GM10266 (cell line): ENCODE data around the gene UPF1.

ENCODE experiments used
- DNase-seq: peaks from one replicate; pipeline ENCODE4 v3.0.0; 2012; ENCODE audit errors: extremely low spot score
- TF ChIP-seq, protein P1 (sequence below): IDR thresholded peaks from 2 replicates; pipeline ENCODE4 v1.5.1; 2012; ENCODE audit warnings: mild to moderate bottlenecking, low read depth; ENCODE audit not compliant: control insufficient read depth, insufficient read depth; ENCODE audit errors: missing control alignments

Gene UPF1

GRCh38 chr19:18904334-18905057, 72.7 kb downstream of the UPF1 start:
- DNase-seq = no peak
- TF ChIP-seq, protein P1, sequence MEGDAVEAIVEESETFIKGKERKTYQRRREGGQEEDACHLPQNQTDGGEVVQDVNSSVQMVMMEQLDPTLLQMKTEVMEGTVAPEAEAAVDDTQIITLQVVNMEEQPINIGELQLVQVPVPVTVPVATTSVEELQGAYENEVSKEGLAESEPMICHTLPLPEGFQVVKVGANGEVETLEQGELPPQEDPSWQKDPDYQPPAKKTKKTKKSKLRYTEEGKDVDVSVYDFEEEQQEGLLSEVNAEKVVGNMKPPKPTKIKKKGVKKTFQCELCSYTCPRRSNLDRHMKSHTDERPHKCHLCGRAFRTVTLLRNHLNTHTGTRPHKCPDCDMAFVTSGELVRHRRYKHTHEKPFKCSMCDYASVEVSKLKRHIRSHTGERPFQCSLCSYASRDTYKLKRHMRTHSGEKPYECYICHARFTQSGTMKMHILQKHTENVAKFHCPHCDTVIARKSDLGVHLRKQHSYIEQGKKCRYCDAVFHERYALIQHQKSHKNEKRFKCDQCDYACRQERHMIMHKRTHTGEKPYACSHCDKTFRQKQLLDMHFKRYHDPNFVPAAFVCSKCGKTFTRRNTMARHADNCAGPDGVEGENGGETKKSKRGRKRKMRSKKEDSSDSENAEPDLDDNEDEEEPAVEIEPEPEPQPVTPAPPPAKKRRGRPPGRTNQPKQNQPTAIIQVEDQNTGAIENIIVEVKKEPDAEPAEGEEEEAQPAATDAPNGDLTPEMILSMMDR = no peak

- TF ChIP-seq, protein P1 = no peak
- no peak for DNase-seq
These were observed 73.3 kb downstream of the UPF1 start for GRCh38 chr19:18905058-18905456.

- no peak for DNase-seq
- TF ChIP-seq, protein P1 = no peak
These were observed 73.9 kb downstream of the UPF1 start for GRCh38 chr19:18905513-18906236.

DNA sequence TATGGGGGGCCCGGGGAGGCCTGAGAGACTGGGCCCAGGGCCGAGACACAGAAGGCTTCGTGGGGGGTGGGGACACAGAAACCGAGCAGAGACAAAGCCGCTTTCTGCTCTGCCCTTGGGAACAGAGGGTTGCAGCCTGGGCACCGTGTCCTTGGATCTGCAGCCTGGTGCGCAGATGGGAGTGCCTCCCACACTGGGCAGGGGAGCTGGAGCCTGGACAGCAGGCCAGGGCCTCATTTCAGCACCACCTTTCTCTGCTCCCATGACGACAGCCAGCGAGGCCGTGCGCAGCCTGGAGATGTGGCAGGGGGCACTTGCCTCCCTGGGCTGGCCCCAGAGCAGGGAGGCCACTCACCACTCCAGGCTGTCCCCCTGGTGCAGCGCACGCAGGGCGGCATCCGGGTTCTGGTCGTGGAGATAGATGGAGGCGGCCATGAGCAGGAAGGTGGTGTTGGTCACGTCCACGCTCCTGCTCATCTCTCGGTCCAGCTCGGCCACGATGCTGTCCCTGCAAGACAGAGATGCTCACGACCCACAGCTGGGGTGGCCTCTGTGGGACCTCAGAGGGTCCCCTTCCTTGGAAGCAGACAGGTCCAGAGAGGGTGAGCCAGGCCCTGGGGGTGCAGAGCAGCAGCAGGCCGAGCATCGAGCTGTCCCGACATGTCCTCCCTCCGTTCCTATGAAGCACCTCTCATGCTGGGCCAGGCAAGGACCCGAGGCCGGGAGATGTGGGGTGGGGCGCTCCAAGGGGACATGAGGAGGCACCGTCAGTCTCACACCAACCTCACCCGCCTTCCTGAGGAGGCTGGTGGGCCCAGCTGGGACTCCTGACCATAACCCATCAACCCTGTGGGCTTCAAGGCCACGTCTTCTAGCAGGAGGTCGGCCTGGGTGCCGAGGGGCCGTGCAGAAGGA, 75.1 kb downstream of the UPF1 start:
- TF ChIP-seq, protein P1 = no peak
- DNase-seq = no peak

DNA sequence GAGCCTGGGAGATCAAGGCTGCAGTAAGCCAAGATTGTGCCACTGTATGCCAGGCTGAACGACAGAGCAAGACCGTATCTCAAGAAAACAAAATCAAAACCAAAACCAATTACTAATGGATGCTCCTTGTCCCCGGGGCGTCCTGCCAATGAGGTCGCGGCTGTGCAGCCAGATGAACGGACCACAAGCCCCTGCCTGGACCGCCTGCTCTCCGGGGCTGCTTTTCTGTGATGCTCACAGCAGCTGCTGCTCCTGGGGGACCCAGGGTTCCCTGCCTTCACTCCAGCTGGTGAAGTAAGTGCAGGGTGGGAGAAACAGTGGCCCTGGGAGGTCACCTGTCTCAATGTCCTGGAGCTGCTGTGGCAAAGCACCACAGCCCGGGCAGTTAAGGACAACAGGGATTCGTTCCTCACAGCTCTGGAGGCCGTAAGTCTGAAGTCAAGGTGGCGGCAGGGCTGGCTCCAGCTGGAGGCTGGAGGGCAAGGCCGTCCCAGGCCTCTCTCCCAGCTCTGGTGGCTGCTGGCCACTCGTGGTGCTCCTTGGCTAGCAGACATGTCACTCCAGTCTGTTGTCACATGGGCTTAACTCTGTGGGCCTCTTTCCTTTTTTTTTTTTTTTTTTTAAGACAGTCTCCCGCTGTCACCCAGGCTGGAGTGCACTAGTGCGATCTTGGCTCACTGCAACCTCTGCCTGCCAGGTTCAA, 77.3 kb downstream of the UPF1 start:
- TF ChIP-seq, protein P1 = no peak
- no peak for DNase-seq

DNA sequence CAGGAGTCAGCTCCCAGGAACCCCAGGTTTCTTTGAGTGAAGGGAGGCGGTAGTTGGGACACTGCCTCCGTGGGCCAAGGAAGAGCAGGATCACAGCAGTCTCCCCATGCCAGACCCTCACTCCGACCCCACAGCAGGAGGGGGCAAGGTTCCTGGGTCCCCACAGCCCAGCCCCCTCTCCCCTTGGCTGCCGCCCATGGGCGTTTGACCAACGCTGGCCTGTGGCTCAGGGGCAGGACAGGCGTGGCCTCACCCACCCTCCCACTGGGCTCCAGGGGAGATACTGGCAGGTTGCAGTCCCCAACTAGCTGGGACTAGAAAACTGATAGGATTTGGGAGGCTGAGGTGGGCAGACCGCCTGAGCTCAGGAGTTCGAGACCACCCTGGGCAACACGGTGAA, 78.3 kb downstream of the UPF1 start:
- DNase-seq = no peak
- TF ChIP-seq, protein P1 = no peak
